NK-92 treated with Interleukin-12 subunit alpha and Interleukin-12 subunit beta, amount 100 ng/mL, for 24 hours (cell line): ENCODE measurements around the gene MCF2L.
"Not testable (repeated sequence)": the region's sequence is repeated elsewhere in the genome, so short reads cannot be mapped to it uniquely, and the experiment has no call there.

Source experiments
- DNase-seq: peaks from one replicate; lab custom pipeline; 2025; lab: John Stamatoyannopoulos, UW

Gene MCF2L

GRCh38 chr13:113015826-113016525, 47.0 kb downstream of the MCF2L start:
- DNase-seq: no peak

- no peak for DNase-seq
Measured at GRCh38 chr13:113016526-113017295, 47.7 kb downstream of the MCF2L start.

GRCh38 chr13:113017506-113018215, 48.6 kb downstream of the MCF2L start:
- DNase-seq: no peak

GRCh38 chr13:113018676-113019465, 49.9 kb downstream of the MCF2L start:
- DNase-seq: no peak

- DNase-seq: no peak
Measured at GRCh38 chr13:113020323-113021080, 51.5 kb downstream of the MCF2L start.

GRCh38 chr13:113021391-113021790, 52.4 kb downstream of the MCF2L start:
- DNase-seq: no peak

GRCh38 chr13:113021811-113022210, 52.8 kb downstream of the MCF2L start:
- no peak for DNase-seq

GRCh38 chr13:113022391-113022744, 53.4 kb downstream of the MCF2L start:
- no peak for DNase-seq

- no peak for DNase-seq
Measured at GRCh38 chr13:113022745-113023574, 53.9 kb downstream of the MCF2L start.

- DNase-seq: no peak
Measured at GRCh38 chr13:113023694-113024430, 54.8 kb downstream of the MCF2L start.

GRCh38 chr13:113024466-113024865, 55.5 kb downstream of the MCF2L start:
- DNase-seq: no peak

GRCh38 chr13:113026391-113026910, 57.4 kb downstream of the MCF2L start:
- no peak for DNase-seq

- no peak for DNase-seq
Measured at GRCh38 chr13:113027095-113027494, 58.1 kb downstream of the MCF2L start.

GRCh38 chr13:113027566-113027965, 58.6 kb downstream of the MCF2L start:
- no peak for DNase-seq

- DNase-seq: no peak
Measured at GRCh38 chr13:113028336-113029060, 59.5 kb downstream of the MCF2L start.

GRCh38 chr13:113029061-113029445, 60.0 kb downstream of the MCF2L start:
- DNase-seq: no peak

- DNase-seq: no peak
Measured at GRCh38 chr13:113029487-113030258, 60.7 kb downstream of the MCF2L start.

- not testable (repeated sequence) for DNase-seq
Measured at GRCh38 chr13:113030259-113030640, 61.2 kb downstream of the MCF2L start.
